ENCODE measurements around the gene NKX6-2.

The NKX6-2 gene

DNA sequence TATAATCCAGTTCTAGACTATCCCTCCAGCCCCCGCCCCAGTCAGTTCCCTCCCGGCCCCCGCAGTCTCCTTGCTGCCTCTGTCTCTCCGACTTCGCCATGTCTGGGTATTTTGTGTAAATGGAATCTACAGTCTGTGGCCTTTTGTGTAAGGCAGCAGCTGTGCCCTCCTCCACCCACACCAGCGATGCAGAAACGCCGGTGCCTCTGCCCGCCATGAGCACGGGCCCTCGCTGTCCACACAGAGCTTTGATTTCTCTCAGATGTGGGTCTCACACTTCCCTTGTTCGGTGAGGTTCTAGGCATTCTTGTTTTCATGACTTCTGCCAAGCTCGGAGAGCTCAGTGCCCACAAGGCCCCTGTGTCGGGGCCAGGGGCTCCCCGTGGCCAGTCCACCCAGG lies 37.8 kb downstream of the NKX6-2 start:
- no peak for TF ChIP-seq CTCF (IDR thresholded peaks at IDR 0.05; ENCODE audit: insufficient read depth, low read length, missing control alignments)
- POLR2A ChIA-PET = no interaction called here
- H3K4me3 ChIP-seq (ENCODE audit: low read depth, low read length) = no peak overlapping the region
- CTCF ChIA-PET = interaction anchor here (1.1 to 1.5 kb wide), 5 partner anchors 9 to 94 kb away, joined by 3 to 4 read pairs (median 3); no protein-coding TSS in a partner anchor
- DNase-seq (ENCODE audit: low read depth, low spot score) = no peak

DNA sequence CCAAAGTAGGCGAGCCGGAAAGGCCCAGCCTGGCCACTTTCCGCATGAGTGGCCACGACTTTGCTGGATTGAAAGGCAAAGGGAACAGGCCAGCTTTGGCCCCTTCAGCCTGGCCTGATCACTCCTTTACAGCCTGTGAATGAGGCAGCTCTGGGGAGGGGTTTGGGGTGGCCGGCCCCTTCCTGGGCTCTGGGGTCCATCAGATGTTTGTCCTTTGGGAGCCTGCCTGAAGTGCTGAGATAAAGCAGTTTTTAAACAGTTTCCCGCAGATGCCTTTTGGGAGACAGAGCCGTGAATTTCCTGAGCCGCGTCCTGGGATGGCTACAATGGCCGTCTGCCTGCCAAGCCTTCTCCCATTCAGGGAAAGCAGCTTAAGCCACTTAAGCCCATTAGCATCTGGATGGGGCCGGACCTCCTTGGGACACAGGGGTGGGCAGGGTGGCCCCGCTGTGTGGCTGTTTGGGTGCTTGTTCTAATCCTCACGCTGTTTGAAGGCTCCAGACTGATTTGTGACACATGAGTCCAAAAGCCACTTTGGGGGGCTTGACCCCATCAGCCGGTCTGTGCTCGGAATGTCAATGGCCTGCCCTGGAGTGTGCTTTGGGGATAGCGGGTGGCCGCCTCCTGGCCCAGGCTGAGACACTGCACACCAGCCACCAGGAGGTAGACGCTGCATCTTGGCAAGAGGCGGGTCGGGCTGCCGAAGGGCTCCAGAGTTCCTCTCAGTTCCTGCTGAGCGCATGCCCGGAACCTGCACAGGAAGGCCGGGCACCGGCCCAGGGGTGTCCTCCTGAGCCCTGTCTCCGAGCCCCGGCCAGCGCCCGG lies 38.9 kb downstream of the NKX6-2 start:
- TF ChIP-seq CTCF (IDR thresholded peaks at IDR 0.05; ENCODE audit: insufficient read depth, low read length, missing control alignments) = no peak
- DNase-seq (ENCODE audit: low read depth, low spot score) = no peak
- POLR2A ChIA-PET = no interaction called here
- no peak overlapping the region for H3K4me3 ChIP-seq (ENCODE audit: low read depth, low read length)
- CTCF ChIA-PET = interaction anchor here (1.1 to 1.5 kb wide), 4 partner anchors 8 to 14 kb away, joined by 3 to 4 read pairs (median 4); no protein-coding TSS in a partner anchor

- ChIA-PET POLR2A (no interaction called here), CTCF (no interaction called here)
- DNase-seq (ENCODE audit: low read depth, low spot score) = no peak
- no peak for TF ChIP-seq CTCF (IDR thresholded peaks at IDR 0.05; ENCODE audit: insufficient read depth, low read length, missing control alignments)
- no peak overlapping the region for H3K4me3 ChIP-seq (ENCODE audit: low read depth, low read length)
Measured at GRCh38 chr10:132746386-132746785, 39.6 kb downstream of the NKX6-2 start.

- TF ChIP-seq CTCF (IDR thresholded peaks at IDR 0.05; ENCODE audit: insufficient read depth, low read length, missing control alignments) = no peak
- ChIA-PET POLR2A (no interaction called here), CTCF (no interaction called here)
- no peak overlapping the region for H3K4me3 ChIP-seq (ENCODE audit: low read depth, low read length)
- DNase-seq (ENCODE audit: low read depth, low spot score) = no peak
Measured at GRCh38 chr10:132745971-132746370, 40.0 kb downstream of the NKX6-2 start.

DNA sequence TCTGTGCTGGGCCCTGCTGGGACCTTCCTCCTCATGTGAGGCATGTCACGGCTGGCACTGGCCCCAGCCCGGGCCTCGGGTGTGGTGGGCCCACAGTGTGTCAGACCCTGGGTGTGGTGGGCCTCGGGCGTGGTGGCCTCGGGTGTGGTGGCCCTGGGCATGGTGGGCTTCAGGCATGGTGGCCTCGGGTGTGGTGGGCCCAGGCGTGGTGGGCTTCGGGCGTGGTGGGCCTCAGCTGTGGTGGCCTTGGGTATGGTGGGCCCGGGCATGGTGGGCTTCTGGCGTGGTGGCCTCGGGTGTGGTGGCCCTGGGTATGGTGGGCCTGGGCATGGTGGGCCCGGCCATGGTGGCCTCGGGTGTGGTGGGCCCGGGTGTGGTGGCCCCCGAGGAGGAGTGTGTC lies 40.4 kb downstream of the NKX6-2 start:
- no peak overlapping the region for H3K4me3 ChIP-seq (ENCODE audit: low read depth, low read length)
- POLR2A ChIA-PET = no interaction called here
- CTCF ChIA-PET = no interaction called here
- DNase-seq (ENCODE audit: low read depth, low spot score) = no peak
- TF ChIP-seq CTCF (IDR thresholded peaks at IDR 0.05; ENCODE audit: insufficient read depth, low read length, missing control alignments) = no peak

- ChIA-PET POLR2A (no interaction called here), CTCF (no interaction called here)
- no peak for DNase-seq (ENCODE audit: low read depth, low spot score)
- no peak overlapping the region for H3K4me3 ChIP-seq (ENCODE audit: low read depth, low read length)
- TF ChIP-seq CTCF (IDR thresholded peaks at IDR 0.05; ENCODE audit: insufficient read depth, low read length, missing control alignments) = no peak
Measured at GRCh38 chr10:132744839-132745238, 41.1 kb downstream of the NKX6-2 start.

Measured in AG04449 (cell line).